GM19351 (cell line): ENCODE results near the gene PPIG.
A peak's percentile ranks its signal among the peaks of the same experiment; 100 is the strongest.
"Not testable (repeated sequence)": the region's sequence is repeated elsewhere in the genome, so short reads cannot be mapped to it uniquely, and the experiment has no call there.

ENCODE experiments used
- ATAC-seq: cut with Tn5 transposase; IDR thresholded peaks from one replicate; pipeline ENCODE4 v1.9.1; 2021; ENCODE audit warnings: mild to moderate bottlenecking, moderate library complexity; ENCODE audit not compliant: unreplicated experiment

Gene PPIG

DNA sequence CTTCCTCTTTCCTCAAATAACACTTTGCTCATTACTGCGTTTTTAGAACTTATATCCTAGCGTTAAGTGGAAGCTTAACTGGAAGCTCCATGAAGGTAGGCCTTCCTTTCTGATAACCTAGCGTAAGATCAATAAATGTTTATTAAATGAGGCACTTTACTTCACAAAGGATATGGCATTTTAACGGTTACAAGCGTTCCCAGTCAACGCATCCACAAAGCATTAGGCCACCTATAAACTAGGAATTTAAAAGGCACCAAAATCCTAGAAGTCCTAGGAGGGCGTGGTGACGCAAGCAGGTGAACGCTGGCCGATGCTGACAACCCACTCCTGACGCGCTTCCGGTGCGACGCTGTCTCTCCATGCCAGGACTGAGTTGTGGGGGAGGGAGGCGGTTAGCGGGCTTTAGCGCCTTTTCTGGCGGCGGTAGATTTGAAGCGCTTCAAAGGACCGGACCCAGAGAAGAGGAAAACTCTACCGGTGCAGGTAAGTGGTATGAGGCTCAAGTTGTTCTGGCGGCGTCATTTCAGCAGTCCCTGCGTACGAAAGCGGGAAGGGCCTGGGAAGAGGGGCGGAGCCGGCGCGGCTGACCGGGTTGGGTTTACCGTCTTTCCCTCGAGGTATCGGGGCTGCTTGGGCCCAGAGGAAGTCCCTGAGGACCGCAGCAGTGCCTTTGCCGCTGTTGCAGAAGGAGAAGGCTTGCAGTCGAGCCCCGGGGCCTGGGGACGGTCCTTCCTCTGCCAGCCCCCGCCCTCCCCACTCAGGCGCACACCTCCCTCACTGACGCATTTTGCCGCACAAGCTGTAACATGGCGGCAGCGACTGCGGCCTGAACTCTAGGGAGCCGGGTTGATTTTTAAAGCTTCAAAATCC lies at the start of gene PPIG:
Gene PPIG (plus strand): TSS at position 347 of the 873 bp plus-strand sequence. CDS start 19,691 bp downstream, outside the sequence.
- ATAC-seq: peak; percentile 89

DNA sequence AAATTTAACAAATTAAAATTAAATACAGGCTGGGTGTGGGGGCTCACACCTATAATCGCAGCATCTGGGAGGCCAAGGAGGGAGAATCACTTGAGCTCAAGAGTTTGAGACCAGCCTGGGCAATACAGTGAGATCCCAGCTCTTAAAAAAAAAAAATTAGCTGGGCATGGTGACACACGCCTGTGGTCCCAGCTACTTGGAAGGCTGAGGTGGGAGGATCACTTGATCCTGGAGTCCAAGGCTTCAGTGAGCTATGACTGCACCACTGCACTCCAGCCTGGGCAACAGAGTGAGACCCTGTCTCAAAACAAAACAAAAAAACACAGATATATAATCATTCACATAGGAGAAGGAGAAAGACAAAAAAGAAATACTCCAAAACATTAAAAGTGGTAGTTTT lies 44.7 kb upstream of the PPIG start:
- not testable (repeated sequence) for ATAC-seq

DNA sequence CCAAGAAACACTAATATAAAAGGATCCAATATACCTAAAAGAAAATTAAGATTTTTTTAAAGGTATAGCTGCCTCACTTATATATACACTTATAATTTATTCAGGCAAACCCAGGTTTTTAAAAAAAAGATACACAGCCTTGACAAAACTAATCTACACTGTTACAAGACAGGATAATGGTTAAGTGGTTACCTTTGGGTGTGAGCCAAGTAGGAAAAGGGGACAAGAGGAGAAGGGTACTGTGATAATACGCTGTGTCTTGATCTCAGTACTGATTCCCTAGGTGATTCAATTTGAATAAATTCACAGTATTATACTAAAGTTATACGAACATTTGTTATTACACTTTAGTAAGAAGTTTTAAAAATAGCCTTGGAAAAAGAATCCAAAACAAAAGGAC lies 44.0 kb upstream of the PPIG start:
- no peak for ATAC-seq

DNA sequence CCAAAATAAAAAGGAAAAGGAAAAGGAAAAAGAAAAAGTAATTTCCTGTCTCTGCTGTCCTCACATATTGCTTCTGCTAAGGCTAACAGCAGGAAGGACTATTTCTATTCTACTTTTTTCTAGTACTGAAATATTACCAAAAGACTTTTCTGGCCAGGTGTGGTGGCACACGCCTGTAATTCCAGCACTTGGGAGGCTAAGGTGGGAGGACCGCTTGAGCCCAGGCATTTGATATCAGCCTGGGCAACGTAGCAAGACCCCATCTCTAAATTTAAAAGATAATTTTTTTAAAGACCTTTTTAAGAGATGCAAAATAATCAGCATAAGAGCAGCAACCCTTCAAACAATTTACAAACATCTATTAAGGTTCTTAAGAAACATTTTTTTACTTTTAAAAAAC lies 41.7 kb upstream of the PPIG start:
- no peak for ATAC-seq

DNA sequence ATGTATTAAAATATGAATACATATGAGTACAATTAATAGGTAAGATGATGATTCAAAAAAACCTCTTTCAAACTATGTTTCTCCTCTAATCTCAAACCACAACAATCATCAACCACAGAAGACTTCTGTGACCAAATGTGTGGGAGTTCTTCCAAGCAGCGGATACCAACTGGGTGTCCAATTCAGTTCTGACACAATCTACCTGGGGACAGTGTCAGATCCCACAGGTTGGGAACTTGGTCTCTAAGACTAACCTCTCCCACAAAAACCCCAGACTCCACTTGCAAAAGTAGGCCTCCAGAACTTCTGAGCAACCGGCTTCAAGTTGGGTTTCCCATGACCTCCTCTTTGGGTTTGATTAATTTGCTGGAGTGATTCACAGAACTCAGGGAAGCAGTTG lies 37.4 kb upstream of the PPIG start:
- no peak for ATAC-seq

DNA sequence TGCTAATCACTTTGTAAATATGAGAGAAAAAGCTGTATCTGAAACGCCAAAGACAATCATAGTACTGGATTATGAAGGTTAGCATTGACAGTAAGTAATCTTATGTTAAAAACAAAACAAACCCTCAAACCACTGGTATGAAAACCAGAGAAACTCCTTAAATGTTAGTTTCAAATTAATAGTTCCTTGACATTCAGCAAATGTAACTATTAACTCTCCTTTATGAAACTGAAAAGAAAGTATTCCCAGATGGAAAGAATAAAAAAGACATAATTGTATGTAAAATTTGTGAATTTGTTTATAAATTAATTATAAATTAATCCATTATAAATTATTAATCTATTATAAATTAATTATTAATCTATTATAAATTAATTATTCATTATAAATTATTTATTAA lies 22.8 kb upstream of the PPIG start:
- ATAC-seq: no peak

DNA sequence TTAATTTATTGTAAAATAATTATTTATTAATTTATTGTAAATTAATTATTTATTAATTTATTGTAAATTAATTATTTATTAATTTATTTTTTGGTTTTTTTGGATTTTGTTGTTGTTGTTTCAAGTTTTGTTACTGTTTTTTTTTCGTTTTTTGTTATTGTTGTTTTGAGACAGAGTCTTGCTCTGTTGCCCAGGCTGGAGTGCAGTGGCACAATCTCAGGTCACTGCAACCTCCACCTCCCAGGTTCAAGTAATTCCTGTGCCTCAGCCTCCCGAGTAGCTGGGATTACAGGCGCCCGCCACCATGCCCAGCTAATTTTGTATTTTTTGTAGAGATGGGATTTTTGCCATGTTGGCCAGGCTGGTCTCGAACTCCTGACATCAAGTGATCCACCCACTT lies 22.1 kb upstream of the PPIG start:
- ATAC-seq: not testable (repeated sequence)

DNA sequence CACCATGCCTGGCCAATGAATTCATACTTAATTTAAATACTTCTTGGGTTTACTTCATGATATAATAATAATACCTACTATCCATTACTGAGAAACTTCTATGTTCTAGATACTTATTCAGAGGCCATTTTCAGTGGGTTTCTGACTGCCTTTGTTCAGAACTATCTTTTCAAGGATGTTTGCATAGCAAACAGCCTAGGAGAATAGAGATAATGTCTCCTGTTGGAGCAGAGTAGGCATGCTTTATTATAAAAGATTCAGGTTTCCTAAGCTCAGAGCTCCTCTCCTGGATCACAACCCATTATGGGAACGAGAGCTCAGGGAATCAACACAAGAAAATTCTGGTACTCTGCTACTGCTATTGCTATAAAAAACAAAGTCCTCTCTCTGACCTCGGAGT lies 21.6 kb upstream of the PPIG start:
- no peak for ATAC-seq

DNA sequence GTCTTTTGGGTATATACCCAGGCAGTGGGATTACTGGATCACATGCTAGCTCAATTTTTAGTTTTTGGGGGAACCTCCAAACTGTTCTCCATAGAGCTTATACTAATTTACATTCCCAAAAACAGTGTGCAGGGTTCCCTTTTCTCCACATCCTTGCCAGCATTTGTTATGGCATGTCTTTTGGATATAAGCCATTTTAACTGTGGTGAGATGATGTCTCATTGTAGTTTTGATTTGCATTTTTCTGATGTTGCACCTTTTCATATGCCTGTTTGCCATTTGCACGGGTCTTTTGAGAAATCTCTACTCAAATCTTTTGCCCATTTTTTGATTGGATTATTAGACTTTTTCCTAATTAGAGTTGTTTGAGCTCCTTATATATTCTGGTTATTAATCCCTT lies 18.5 kb upstream of the PPIG start:
- ATAC-seq: no peak

DNA sequence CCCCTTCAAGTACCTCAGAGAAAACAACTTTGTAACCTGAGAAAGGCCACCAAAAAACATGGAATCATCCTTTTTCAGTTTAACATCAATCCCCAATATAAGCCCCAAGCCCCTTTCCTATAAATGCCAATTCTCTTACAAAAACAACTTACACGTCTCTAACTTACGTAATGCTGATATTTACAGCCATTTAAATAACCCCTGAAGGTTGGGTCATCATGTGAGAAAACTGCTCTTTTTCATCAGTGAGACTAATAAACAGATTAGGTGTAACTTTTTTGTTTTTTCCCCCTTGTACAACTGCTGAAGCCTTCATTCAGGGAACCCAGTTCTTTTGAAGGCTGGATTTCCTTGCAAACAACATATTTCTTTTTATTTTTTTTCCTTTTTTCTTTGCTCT lies 14.2 kb upstream of the PPIG start:
- no peak for ATAC-seq

DNA sequence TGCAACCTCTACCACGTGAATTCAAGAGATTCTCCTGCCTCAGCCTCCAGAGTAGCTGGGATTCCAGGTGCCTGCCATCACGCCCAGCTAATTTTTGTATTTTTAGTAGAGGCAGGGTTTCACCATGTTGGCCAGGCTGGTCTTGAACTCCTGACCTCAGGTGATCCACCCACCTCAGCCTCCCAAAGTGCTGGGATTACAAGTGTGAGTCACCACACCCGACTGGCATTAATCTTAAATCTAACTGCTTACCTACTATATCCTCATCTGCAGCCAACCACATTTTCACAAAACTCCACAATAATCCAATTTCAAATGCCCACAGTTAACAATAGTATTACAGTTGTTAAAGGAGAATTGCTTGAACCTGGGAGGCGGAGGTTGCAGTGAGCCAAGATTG lies 13.4 kb upstream of the PPIG start:
- not testable (repeated sequence) for ATAC-seq

DNA sequence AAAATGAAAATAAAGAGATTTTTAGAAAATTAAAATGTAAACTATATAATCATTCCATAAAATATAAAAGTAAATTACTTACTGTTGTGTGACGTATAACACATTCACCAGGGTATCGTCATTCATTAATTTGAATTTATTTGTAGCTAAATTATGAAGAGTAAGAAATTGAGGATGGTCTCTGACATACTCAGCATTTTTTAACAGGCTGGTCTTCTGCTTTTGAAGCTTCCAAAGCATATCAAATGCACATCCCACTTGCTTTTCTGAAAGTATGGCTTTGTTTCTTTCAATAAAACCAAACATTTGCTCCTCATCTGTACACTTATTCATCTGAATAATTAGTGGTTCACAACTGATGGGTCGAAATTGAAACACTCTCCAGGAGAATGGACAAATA lies 12.6 kb upstream of the PPIG start:
- ATAC-seq: no peak

DNA sequence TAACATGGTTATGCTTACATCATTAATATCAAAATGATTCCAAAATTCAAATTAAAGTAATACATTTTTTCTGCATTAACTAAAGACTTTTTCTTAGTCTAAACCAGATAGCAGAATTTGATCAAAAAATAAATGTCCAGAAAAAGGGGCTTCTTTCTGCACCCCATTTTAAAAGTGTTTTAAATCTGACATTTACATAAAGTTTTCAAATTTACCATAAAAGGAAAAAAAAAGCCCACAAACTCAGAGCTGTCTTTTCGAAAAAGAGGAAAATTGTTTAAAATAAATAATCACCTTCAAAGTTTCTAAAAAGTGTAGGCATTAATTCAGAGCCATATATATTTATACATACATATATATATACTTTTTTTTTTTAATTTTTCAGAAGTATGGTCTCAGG lies 12.0 kb upstream of the PPIG start:
- no peak for ATAC-seq

DNA sequence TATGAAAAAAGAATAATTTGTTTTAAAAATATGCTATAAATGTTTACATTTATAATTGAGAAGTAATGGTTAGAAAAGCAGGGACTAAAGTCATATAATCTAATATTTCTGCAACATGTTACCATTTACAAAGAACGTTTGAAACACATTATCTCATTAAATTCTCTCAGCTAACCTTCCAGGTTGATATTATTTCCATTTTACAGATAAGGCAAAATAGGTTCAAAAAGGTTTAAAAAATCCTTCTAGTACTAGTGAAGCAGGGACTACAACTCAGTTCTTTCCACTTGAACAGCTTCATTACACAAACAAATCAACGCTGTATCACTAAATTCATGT lies 11.4 kb upstream of the PPIG start:
- ATAC-seq: no peak

DNA sequence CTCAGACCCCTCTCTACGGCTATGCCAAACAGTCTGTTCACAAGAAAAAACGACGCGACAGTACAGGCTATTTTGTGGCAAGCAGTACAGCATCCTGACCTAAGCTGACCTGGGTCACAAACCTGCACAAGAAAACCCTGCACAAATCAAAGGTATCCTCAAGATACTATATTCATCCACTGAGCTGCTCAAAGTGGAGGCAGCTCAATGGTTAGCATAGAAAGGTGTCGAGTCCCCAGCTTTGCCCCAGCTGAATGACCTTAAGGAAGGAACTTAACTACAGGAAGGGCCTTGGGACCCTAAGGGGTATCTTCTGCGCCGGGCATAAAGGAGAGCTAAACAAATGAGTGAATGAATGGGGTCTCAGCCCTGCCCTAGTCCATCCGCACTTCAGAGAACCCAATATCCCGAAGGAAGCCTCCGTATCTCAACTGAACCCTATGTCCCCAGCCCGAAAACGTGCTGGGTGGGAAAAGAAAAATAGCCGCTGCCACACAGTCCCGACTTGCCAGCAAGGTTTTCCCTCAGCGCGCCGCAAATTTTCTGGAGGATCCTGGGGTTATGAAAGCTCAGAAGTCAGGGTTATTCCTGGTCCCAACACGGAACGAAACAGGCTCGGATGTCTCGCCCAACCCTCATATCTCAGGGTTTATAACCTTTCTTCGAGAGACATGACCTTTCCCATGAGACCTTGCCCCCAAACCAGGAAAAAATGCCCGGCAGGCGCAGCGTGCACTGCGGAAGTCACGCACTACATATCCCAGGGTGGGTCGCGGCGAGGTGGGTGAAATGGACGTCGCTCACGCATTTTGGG lies 10.8 kb upstream of the PPIG start, which contains the start of gene FASTKD1:
Gene FASTKD1 (minus strand): TSS at position 706 of the 814 bp plus-strand sequence. CDS start 1,836 bp downstream, outside the sequence.
- ATAC-seq: peak; percentile 98

DNA sequence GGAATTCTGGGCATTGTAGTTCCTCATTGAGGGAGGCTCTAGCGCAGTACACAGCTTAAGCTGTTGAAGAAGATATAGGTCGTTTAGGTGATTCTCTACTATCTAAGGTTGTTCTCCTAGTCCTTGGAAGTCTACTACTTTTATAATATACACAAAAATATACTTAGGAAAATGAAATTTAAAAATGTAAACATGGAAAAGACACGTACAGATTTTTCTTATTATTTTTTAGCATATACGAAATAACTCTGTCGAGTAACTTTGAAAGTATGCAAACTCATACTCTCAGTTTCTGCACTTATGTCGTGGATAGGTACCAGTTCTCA lies 10.2 kb upstream of the PPIG start:
- no peak for ATAC-seq

DNA sequence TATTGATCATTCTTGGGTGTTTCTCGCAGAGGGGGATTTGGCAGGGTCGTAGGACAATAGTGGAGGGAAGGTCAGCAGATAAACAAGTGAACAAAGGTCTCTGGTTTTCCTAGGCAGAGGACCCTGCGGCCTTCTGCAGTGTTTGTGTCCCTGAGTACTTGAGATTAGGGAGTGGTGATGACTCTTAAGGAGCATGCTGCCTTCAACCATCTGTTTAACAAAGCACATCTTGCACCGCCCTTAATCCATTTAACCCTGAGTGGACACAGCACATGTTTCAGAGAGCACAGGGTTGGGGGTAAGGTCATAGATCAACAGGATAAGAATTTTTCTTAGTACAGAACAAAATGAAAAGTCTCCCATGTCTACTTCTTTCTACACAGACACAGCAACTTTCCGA lies 9.6 kb upstream of the PPIG start:
- ATAC-seq: not testable (repeated sequence)

DNA sequence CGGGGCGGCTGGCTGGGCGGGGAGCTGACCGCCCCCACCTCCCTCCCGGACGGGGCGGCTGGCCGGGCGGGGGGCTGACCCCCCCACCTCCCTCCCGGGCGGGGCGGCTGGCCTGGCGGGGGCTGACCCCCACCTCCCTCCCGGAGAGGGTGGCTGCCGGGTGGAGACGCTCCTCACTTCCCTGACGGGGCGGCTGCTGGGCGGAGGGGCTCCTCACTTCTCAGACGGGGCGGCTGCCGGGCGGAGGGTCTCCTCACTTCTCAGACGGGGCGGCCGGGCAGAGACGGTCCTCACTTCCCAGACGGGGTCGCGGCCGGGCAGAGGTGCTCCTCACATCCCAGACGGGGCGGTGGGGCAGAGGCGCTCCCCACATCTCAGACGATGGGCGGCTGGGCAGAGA lies 8.9 kb upstream of the PPIG start:
- ATAC-seq: not testable (repeated sequence)

DNA sequence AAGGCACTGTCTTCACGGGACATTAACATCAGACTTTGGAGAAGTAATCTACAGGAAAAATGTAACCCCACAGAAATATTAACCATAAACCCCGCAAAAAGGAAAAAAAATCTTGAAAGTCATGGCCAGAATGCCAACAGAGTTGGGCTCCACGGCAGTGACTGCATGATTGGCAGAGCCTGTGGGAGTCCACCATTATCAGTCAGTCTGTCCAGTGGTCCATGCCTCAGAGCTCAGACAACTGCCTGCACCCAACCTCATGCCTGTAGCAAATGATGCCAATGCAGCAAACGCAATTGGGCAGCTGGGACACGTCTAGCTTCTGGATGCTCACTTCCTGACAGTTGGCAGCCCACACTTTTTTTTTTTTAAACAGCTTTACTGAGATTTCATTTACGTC lies 5.1 kb upstream of the PPIG start:
- no peak for ATAC-seq

DNA sequence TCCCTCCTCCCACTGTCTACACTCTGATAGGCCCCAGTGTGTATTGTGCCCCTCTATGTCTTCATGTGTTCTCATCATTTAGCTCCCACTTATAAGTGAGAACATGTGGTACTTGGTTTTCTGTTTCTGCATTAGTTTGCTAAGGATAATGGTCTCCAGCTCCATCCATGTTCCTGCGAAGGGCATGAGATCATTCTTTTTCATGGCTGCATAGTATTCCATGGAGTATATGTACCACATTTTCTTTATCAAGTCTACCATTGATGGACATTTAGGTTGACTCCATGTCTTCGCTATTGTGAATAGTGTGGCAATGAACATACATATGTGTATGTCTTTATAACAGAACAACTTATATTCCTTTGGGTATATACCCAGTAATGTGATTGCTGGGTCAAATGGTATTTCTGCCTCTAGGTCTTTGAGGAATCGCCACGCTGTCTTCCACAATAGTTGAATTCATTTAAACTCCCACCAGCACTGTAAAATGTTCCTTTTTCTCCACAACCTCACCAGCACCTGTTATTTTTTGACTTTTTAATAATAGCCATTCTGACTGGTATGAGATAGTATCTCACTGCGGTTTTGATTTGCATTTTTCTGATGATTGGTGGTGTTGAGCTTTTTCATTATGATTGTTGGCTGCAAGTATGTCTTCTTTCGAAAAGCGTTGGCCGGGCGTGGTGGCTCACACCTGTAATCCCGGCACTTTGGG lies 1.4 kb upstream of the PPIG start:
- ATAC-seq: not testable (repeated sequence)

DNA sequence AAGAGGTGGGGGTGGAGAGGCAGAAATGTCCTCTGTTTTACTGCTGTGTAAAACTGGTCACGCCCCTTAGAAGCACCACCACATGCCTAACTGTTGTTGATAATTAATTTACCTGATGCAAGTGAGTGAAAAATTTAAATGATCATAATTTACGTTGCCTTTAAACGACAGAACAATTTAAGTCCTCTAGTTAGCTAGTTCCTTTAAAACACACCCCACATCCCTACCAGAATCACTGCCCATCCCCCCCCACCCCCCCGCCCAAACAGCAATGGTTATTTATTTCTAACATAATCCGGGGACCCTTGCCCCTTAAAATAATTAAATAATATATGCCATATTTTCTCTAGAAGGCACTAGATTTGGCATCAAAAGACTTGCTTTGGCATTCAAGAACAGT lies 633 bp upstream of the PPIG start:
- no peak for ATAC-seq

DNA sequence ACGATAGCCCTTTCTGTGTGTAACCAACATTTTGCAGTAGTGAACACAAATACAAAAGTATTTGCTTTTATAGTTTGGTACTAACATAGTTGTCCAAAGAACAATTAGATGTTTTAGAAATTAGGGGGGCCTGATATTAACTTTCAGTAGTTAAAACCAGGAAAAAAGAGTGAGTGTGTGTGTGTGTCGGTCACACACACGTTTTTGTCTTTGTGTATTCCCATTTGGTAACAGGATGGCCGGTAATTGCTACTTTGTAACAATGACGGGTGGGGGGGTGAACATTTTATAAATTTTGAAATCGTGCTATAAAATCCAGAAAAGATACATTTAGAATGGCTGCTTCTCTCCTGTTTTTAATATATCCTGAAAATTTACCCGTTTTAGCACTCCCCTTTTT lies 1.5 kb downstream of the PPIG start:
- ATAC-seq: no peak
